ENCODE data around the gene HIGD1B.
A peak's percentile ranks its signal among the peaks of the same experiment; 100 is the strongest.

The HIGD1B gene

DNA sequence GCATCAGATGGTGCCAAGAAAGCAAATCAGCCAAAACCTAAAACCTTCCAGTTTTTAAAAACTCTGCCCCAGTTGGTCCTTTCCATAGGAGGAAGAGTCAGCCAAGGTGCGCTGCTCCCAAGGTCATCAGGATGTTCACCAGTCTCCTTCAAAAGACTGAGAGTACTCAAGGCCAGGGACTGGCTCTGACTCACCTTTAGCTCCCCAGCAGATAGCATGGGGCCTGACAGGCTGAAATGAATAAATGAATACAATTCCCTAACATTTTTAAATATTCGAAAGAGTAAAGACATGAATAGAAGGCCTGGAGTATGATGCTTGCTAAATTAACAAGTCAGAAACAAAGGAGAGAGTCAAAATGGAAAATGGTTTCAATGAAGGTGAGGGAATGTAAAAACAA is 32.4 kb downstream of the HIGD1B start:
- no peak for DNase-seq

DNA sequence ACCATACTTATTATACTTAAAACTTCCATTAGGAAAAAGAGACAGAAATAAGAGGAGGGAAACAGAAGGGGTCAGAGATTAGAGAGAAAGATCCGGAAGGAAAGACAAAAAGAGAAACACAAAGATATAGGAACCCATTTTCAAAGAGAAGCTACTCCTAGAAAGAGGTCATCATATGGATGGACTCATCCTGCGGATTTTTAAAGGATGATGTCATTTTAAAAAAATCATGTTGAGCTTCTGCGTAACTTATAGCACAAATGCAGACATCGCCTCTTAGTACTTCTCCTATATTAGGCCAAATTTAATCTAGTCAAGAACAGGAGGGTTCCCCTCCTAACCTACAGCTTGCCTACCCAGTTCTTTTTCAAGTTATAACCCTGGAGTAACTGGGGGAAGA is 33.5 kb downstream of the HIGD1B start:
- DNase-seq: no peak

DNA sequence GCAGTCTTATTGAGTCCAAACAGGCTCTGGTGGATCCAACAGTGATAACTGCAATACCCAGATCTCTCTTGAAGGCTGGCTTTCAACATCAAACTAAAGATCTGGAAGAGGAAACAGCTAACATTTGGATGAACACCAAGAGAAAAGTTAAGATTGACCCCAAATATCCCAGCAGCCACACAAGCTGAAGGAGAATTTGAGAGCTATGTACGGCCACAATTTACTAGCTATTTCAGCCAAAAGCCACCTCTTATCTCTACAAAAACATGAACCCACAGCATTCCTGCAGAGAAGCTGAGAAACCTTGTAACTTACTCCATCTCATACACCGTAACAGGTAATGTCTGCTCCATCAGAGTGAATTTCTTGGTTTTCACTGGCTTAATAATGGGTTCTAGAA is 37.3 kb downstream of the HIGD1B start:
- no peak for DNase-seq

DNA sequence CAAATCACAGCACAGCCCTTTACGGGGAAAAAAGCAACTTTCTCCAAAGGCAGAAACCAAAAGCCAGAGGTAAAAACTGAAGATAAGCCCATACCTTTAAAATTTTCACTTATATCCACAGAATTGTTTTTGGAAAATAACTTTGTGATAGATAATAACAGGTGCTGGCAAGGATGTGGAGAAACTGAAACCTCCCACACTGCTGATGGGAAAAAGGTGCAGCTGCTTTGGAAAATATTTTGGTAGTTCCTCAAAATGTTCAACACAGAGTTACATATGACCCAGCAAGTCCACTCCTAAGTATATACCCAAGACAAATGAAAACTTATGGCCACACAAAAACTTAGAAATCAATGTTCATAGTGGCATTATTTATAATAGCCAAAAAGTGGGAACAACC is 39.3 kb downstream of the HIGD1B start:
- DNase-seq: no peak

DNA sequence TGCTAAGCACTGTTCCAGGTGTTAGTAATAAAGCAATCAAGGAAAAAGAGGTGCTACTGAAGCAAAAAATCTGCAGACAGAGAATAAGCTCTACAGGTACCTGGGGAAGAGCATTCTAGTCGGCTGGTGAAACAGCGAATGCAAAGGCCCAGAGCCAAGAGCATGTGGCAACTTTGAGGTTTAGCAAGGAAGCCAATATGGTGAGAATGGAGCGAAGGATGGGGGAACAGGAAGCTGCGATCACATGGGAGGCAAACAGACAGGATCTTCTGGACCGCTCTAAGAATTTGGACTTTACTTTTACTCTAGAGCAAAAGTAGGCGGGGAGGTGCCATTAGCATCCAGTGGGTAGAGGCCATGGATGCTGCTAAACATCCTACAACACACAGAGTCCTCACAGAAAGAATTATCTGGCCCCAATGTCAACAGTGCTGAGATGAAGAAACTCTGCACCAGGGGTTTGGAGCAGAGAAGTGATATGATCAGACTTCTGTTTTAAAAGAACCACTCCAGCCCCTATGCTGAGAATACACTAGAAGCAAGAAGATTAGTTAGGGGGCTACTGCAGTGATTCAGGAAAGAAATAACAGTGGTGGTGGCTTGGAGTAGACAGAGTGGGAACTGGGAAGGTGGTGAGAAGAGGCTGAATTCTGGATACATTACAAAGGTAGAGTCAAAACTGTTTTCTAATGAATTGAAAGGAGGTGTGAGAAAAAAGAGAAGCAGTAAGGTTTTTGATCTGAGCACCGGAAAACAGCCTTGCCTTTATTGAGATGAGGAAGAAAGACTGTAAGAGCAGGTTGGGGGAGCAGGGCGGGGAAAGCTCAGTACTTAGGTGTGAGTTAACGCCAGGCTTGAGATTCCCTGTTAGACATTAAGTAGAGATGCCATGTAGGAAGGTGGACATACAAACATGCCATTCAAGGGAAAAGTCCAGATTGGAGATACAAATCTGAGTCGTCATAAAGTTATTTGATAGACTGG is 40.6 kb downstream of the HIGD1B start:
- DNase-seq: peak in 1 of 2 donors; percentile 31

DNA sequence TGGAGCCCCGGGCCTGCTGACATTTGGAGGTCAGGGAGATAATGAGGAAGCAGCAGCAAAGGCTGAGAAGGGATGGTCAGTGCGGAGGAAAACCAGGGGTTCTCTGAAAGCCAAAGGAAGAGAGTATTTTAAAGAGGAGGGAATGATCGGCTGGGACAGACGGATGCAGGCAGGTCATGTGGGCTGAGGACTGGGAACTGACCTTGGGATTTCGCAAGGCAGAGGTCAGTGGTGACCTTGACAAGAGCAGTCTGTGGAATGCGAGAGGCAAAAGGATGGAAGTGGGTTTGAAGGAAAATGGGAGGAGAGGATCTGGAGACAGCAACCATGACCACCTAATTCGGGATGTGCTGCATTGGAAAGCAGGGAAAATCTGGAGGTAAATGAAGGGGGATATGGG is 41.3 kb downstream of the HIGD1B start:
- DNase-seq: no peak

DNA sequence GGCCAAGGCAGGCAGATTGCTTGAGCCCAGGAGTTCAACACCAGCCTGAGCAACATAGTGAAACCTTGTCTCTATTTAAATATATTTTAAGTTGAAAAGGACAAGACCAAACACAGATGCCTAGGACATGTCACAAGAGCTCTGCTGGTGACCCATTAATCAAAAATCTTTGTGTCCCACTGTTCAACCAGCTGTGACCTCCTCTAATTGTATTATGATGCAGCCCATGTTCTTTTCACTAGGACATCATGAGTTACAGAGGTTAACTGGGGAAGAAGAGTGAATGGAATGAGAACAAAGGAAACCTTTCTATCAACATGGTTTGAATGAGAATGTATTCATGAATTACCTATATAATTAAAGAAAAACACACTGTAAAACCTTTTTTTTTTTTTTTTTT is 44.6 kb downstream of the HIGD1B start:
- no peak for DNase-seq

DNA sequence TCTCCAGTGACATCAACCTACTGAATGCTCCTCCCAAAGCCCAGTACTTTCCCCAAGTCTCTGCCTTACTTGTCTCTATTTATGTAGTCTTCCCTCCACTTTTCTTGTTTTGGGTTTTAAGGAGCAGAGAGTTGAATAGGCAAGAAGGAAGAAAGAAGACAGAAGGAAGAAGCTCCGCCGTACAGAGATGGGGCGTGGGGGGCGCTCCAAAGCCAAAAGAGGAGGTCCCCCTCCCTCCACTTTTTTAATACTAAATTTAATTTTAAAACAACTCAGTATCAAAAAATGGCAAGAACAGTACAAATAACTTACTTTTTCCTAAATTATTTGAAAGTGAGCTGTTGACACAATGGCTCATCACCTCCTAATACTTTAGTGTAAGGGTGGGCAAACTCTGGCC is 47.0 kb downstream of the HIGD1B start:
- DNase-seq: no peak

DNA sequence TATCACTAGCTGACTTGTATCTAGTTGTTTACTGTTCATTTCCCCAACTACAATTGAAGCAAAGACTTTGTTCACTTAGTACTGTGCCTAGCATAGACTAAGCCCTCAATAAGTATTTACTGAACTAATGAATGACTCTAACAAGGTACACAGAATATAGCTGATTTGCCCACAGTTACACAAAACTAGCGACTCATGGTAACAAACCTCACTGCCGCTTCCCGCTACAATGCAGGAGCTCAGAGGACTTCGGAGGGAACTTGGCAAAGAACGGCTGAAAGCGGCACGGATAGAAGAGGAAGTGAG is 51.0 kb downstream of the HIGD1B start:
- peak in 1 of 2 donors; percentile 34 for DNase-seq

DNA sequence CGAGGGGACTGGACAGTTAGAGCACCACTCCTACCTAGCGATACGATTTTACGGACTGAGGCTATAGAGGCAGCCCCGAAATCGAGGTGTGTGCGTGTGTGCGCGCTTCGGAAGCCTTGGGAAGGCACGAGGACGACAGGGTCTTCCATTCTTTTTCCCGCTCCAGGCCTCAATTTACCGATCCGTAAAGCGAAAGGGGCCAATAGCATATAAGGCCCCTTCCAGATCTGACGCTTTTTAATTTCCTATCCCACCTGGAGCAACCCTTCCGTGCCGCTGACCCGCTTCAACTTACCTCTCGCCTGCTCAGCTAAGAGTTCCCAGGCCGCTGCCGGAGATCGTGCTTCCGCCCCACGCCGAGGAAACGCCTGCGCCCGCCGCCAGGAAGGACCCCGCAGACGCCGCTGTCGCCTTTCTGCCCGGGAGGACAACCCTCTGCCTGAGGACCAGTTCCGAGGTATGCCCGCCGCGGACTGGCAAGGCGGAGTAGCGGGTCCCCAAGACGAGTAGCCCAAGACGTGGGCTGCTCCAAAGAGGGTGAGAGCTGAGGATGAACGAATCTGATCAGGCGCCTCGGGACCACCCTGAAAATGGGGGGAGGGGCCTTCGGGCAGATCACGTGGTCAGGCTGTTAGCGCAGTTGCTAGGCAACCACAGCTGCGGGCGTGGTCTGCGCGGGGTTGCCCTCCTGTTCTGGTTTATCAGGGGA is 51.5 kb downstream of the HIGD1B start, which contains the start of gene EFTUD2:
Gene EFTUD2, minus strand, starts transcription at position 372 of the 709 bp plus-strand sequence. CDS start 4,924 bp downstream, outside the sequence.
- peak; percentile 91 to 94 for DNase-seq

Measured in CD4-positive, alpha-beta T cell treated with Interferon alpha-2 for 1 hour (primary cell).